NB4 (cell line): ENCODE results near the gene SGCA.

Experiments used
- POLR2A ChIP-seq: IDR thresholded peaks from 2 replicates; pipeline ENCODE4 v1.6.1; 2011; ENCODE audit warnings: mild to moderate bottlenecking; ENCODE audit not compliant: insufficient read length; ENCODE audit errors: extremely low read depth
- TF ChIP-seq, protein P1 (sequence below): IDR thresholded peaks from one replicate; pipeline ENCODE4 v1.5.1; 2012; ENCODE audit warnings: low read depth, low read length
- TF ChIP-seq, protein P2 (sequence below): IDR thresholded peaks from 2 replicates; pipeline ENCODE4 v1.6.1; 2011; ENCODE audit warnings: low read depth, low read length

DNA sequence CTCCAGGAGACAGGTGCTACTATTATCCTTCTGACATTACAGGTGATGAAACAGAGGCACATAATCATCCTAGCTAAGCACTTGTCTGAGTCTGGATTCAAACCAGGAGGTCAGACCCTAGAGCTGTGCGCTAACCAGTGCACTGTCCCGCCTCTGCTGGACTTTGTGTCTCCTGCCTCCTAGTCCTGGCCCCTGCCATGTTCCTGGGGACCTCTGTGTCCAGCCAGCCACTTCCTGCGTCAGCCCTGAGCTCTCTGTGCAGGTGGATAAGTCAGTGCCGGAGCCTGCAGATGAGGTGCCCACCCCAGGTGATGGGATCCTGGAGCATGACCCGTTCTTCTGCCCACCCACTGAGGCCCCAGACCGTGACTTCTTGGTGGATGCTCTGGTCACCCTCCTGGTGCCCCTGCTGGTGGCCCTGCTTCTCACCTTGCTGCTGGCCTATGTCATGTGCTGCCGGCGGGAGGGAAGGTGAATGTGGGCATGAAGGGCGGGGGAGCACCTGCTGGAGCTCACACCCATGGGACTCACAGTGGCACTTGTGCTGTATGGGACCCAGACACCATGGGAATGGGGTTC is 4.2 kb downstream of the SGCA start:
- no peak for TF ChIP-seq POLR2A
- TF ChIP-seq, protein P1, sequence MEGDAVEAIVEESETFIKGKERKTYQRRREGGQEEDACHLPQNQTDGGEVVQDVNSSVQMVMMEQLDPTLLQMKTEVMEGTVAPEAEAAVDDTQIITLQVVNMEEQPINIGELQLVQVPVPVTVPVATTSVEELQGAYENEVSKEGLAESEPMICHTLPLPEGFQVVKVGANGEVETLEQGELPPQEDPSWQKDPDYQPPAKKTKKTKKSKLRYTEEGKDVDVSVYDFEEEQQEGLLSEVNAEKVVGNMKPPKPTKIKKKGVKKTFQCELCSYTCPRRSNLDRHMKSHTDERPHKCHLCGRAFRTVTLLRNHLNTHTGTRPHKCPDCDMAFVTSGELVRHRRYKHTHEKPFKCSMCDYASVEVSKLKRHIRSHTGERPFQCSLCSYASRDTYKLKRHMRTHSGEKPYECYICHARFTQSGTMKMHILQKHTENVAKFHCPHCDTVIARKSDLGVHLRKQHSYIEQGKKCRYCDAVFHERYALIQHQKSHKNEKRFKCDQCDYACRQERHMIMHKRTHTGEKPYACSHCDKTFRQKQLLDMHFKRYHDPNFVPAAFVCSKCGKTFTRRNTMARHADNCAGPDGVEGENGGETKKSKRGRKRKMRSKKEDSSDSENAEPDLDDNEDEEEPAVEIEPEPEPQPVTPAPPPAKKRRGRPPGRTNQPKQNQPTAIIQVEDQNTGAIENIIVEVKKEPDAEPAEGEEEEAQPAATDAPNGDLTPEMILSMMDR = no peak
- TF ChIP-seq, protein P2, sequence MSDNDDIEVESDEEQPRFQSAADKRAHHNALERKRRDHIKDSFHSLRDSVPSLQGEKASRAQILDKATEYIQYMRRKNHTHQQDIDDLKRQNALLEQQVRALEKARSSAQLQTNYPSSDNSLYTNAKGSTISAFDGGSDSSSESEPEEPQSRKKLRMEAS = no peak
